Measurements from ENCODE around the gene BMPER.

GRCh38 chr7:34067005-34067778 lies 161.9 kb downstream of the BMPER start:
- TF ChIP-seq CTCF (conservative IDR thresholded peaks at IDR 0.05) (no peak), ZFX (IDR thresholded peaks at IDR 0.05) (no peak)
